SK-N-SH (cell line): ENCODE results near the gene FAM50B. TPM values are rescaled to one million over a fixed set of nuclear protein-coding genes. Genes with fewer than 3 reads are reported as not detected.

Experiments used
- CTCF ChIA-PET: fragments of 300-600, 350-600 bp; formaldehyde crosslinking; extraction: SDS; loops from one replicate; lab custom pipeline; 2021; lab: Yijun Ruan, JAX
- POLR2A ChIA-PET: fragments of 350-600 bp; sonication (Branson Sonifier 250); formaldehyde crosslinking; extraction: SDS; loops from one replicate; lab custom pipeline; 2020; ENCODE audit warnings: antibody characterized with exemption, inconsistent platforms; lab: Yijun Ruan, JAX
- DNase-seq: peaks from one replicate; pipeline ENCODE4 v3.0.0; 2012
- H2AFZ ChIP-seq: fragments of 200-600 bp; sonication (generic); 2 replicates; pipeline ENCODE4 v1.8.1; 2016; ENCODE audit warnings: antibody characterized with exemption, mild to moderate bottlenecking, low read depth
- H3F3A ChIP-seq: fragments of 200-600 bp; sonication (generic); replicated peaks from 2 replicates; pipeline ENCODE3; 2016; ENCODE audit warnings: antibody characterized with exemption, mild to moderate bottlenecking; ENCODE audit not compliant: insufficient read depth
- H3K27ac ChIP-seq, 2 experiments: fragments of 200-500 bp in 1 of 2; fragments of 200-600 bp in 1 of 2; sonication (Bioruptor generic) in 1 of 2; sonication (generic), shearing (Covaris generic) in 1 of 2; 2 replicates each; pipeline versions ENCODE4 v1.5.1 to v1.6.1; 2014 to 2016; ENCODE audit warnings: low read depth in 2 of 2, inconsistent platforms in 1 of 2, low read length in 1 of 2, mild to moderate bottlenecking in 1 of 2, mixed read lengths in 1 of 2
- H3K27me3 ChIP-seq: fragments of 200-600 bp; sonication (generic), shearing (Covaris generic); 2 replicates; pipeline ENCODE4 v1.6.1; 2016; ENCODE audit warnings: mixed run types; ENCODE audit not compliant: insufficient read depth
- H3K36me3 ChIP-seq, 2 experiments: fragments of 200-500 bp in 1 of 2; fragments of 200-600 bp in 1 of 2; sonication (Bioruptor generic) in 1 of 2; sonication (generic) in 1 of 2; replicated peaks in 1 of 2; 2 replicates each; pipeline versions ENCODE3 to v1.5.1; 2014 to 2016; ENCODE audit warnings: low read length in 1 of 2, mild to moderate bottlenecking in 1 of 2; ENCODE audit not compliant: insufficient read depth in 2 of 2, control insufficient read depth in 1 of 2
- H3K4me1 ChIP-seq, 2 experiments: fragments of 200-500 bp in 1 of 2; fragments of 200-600 bp in 1 of 2; sonication (Bioruptor generic) in 1 of 2; sonication (generic), shearing (Covaris generic) in 1 of 2; 2 replicates each; pipeline versions ENCODE4 v1.5.1 to v1.6.1; 2014 to 2016; ENCODE audit warnings: low read depth in 1 of 2, low read length in 1 of 2, mixed run types in 1 of 2; ENCODE audit not compliant: insufficient read depth in 2 of 2, control insufficient read depth in 1 of 2
- H3K4me2 ChIP-seq: fragments of 200-600 bp; sonication (generic), shearing (Covaris generic); 2 replicates; pipeline ENCODE4 v1.6.1; 2017; ENCODE audit warnings: mixed run types
- H3K4me3 ChIP-seq, 2 experiments: fragments of 200-500 bp in 1 of 2; fragments of 200-600 bp in 1 of 2; sonication (Bioruptor generic) in 1 of 2; sonication (generic), shearing (Covaris generic) in 1 of 2; 2 replicates each; pipeline versions ENCODE4 v1.5.1 to v1.8.1; 2014 to 2016; ENCODE audit warnings: low read depth in 2 of 2, inconsistent platforms in 1 of 2, low read length in 1 of 2, mild to moderate bottlenecking in 1 of 2, mixed read lengths in 1 of 2, moderate library complexity in 1 of 2
- H3K79me2 ChIP-seq: fragments of 200-600 bp; sonication (generic); 2 replicates; pipeline ENCODE4 v1.8.1; 2017; ENCODE audit warnings: mild to moderate bottlenecking; ENCODE audit not compliant: insufficient read depth
- H3K9ac ChIP-seq: fragments of 200-600 bp; sonication (generic); 2 replicates; pipeline ENCODE4 v1.6.1; 2017; ENCODE audit warnings: mixed run types
- H3K9me2 ChIP-seq: fragments of 200-600 bp; sonication (generic); 2 replicates; pipeline ENCODE4 v1.6.1; 2017; ENCODE audit warnings: mixed run types
- H3K9me3 ChIP-seq: fragments of 200-600 bp; sonication (generic); 2 replicates; pipeline ENCODE4 v1.6.1; 2017; ENCODE audit warnings: mixed run types, mild to moderate bottlenecking, moderate library complexity
- H4K20me1 ChIP-seq: fragments of 200-600 bp; sonication (generic); 2 replicates; pipeline ENCODE4 v1.6.1; 2017; ENCODE audit warnings: mild to moderate bottlenecking, mixed run types; ENCODE audit not compliant: insufficient read depth
- ELF1 ChIP-seq: IDR thresholded peaks from 2 replicates; pipeline ENCODE4 v1.4.0; 2012
- FOXJ3 ChIP-seq: sonication (generic); formaldehyde crosslinking; IDR thresholded peaks from 2 replicates; pipeline ENCODE4 v1.5.1; 2020; ENCODE audit warnings: mild to moderate bottlenecking, missing genetic modification reagents
- FOXM1 ChIP-seq: IDR thresholded peaks from 2 replicates; pipeline ENCODE4 v1.4.0; 2012; ENCODE audit warnings: low read depth, mild to moderate bottlenecking
- IRF3 ChIP-seq: fragments of 150-350 bp; IDR thresholded peaks from 2 replicates; pipeline ENCODE4 v1.6.1; 2016; ENCODE audit warnings: mild to moderate bottlenecking, low read depth, low read length
- MEF2A ChIP-seq: IDR thresholded peaks from 2 replicates; pipeline ENCODE4 v1.4.0; 2012; ENCODE audit warnings: low read depth, borderline replicate concordance
- NFIC ChIP-seq: IDR thresholded peaks from 2 replicates; pipeline ENCODE4 v1.4.0; 2012; ENCODE audit warnings: borderline replicate concordance
- NRF1 ChIP-seq: IDR thresholded peaks from 2 replicates; pipeline ENCODE4 v1.6.1; 2012; ENCODE audit warnings: low read depth, mild to moderate bottlenecking, low read length
- POLR2AphosphoS5 ChIP-seq: IDR thresholded peaks from 2 replicates; pipeline ENCODE4 v1.6.1; 2012; ENCODE audit warnings: low read depth, low read length
- RCOR1 ChIP-seq: fragments of 150-350 bp; IDR thresholded peaks from 2 replicates; pipeline ENCODE4 v1.6.1; 2017; ENCODE audit warnings: antibody characterized with exemption, low read length
- SIN3A ChIP-seq: IDR thresholded peaks from 2 replicates; pipeline ENCODE4 v1.6.1; 2012; ENCODE audit warnings: low read depth, mild to moderate bottlenecking, low read length, moderate library complexity, borderline replicate concordance
- SMC3 ChIP-seq: IDR thresholded peaks from 2 replicates; pipeline ENCODE4 v1.6.1; 2012; ENCODE audit warnings: low read depth, low read length, improper control_type of control experiment
- TCF12 ChIP-seq: IDR thresholded peaks from 2 replicates; pipeline ENCODE4 v1.4.0; 2012
- TEAD4 ChIP-seq: IDR thresholded peaks from 2 replicates; pipeline ENCODE4 v1.4.0; 2012; ENCODE audit warnings: mild to moderate bottlenecking, borderline replicate concordance; ENCODE audit not compliant: insufficient read depth
- USF2 ChIP-seq: fragments of 150-350 bp; IDR thresholded peaks from 2 replicates; pipeline ENCODE4 v1.6.1; 2017; ENCODE audit warnings: antibody characterized with exemption, low read length, low read depth, borderline replicate concordance
- YY1 ChIP-seq: IDR thresholded peaks from 2 replicates; pipeline ENCODE4 v1.4.0; 2012; ENCODE audit warnings: low read depth, mild to moderate bottlenecking
- WGBS: methylation state at CpG from one replicate; pipeline ENCODE4 v1.1.6; 2017; ENCODE audit warnings: low lambda C conversion rate; 5-methylcytosine and 5-hydroxymethylcytosine counted together
- polyA plus RNA-seq, 3 experiments: library from polyadenylated mRNA; depleted of rRNA; stranded (reverse); fragments of >200 nt; gene quantifications; 2 replicates each; pipeline ENCODE4 v1.2.3, GENCODE V29; 2012

FAM50B gene
- polyA plus RNA-seq, 1 of the 3 experiments (the other 2 are of a cell fraction): 13.8 TPM

- TF ChIP-seq ELF1 (no peak), TEAD4 (no peak), TCF12 (no peak), SIN3A (no peak), YY1 (no peak), MEF2A (no peak), IRF3 (no peak), SMC3 (no peak)
- no peak overlapping the region for H3K27ac ChIP-seq
- no peaks in the 10 kb centered on the region for H3K9me3 ChIP-seq
- POLR2A ChIA-PET: no interaction called here
- H3K4me3 ChIP-seq: no peak overlapping the region
- no peak overlapping the region for H2AFZ ChIP-seq
- no peaks in the 10 kb centered on the region for H3K9me2 ChIP-seq
- CTCF ChIA-PET: no interaction called here
- H3K9ac ChIP-seq: no peak overlapping the region
- H3K4me1 ChIP-seq: peaks cover 7 to 12% of the 10 kb centered on the region in 2 experiments; a peak in 2 of 4 replicates
- DNase-seq: no peak
- no peaks in the 10 kb centered on the region for H3K79me2 ChIP-seq
- H3K27me3 ChIP-seq: no peaks in the 10 kb centered on the region
- WGBS: 80% methylated on average over 4 of the region's 5 CpGs
- H4K20me1 ChIP-seq: no peaks in the 10 kb centered on the region
- no peak overlapping the region for H3K4me2 ChIP-seq
- no peaks in the 10 kb centered on the region for H3F3A ChIP-seq
- H3K36me3 ChIP-seq: no peaks in the 10 kb centered on the region
Observed at GRCh38 chr6:3852391-3852790, 3.2 kb downstream of the FAM50B start.

- H3K27ac ChIP-seq: no peak overlapping the region
- H3K4me1 ChIP-seq: peaks cover 4 to 7% of the 10 kb centered on the region in 2 experiments; a peak in 2 of 4 replicates
- H3K9me2 ChIP-seq: no peaks in the 10 kb centered on the region
- H3K4me2 ChIP-seq: no peak overlapping the region
- CTCF ChIA-PET: interaction anchor here (0.5 to 2.6 kb wide), 2 partner anchors 8 to 122 kb away, joined by 3 to 11 read pairs; partner anchors contain the start of gene FAM50B
- no peaks in the 10 kb centered on the region for H4K20me1 ChIP-seq
- H3K27me3 ChIP-seq: no peaks in the 10 kb centered on the region
- POLR2A ChIA-PET: no interaction called here
- DNase-seq: no peak
- no peak for TF ChIP-seq FOXJ3 (CRISPR knock-in tag)
- TF ChIP-seq NRF1: no peak
- no peak for TF ChIP-seq POLR2AphosphoS5
- TF ChIP-seq ELF1: no peak
- no peak for TF ChIP-seq RCOR1
- no peak for TF ChIP-seq IRF3
- TF ChIP-seq FOXM1: no peak
- TF ChIP-seq YY1: no peak
- no peak for TF ChIP-seq NFIC
- no peak for TF ChIP-seq USF2
- no peak overlapping the region for H3K4me3 ChIP-seq
- H3K9ac ChIP-seq: no peak overlapping the region
- H3K9me3 ChIP-seq: no peaks in the 10 kb centered on the region
- H3K36me3 ChIP-seq: no peaks in the 10 kb centered on the region
- H3K79me2 ChIP-seq: no peaks in the 10 kb centered on the region
- no peak overlapping the region for H2AFZ ChIP-seq
- peaks cover 14% of the 10 kb centered on the region for H3F3A ChIP-seq
- WGBS: 100% methylated on average over 4 of the region's 4 CpGs
Observed at GRCh38 chr6:3855866-3856265, 6.7 kb downstream of the FAM50B start.
